Osteoblast (primary cell): ENCODE data around the gene DMD. TPM values are rescaled to one million over a fixed set of nuclear protein-coding genes. Genes with fewer than 3 reads are reported as not detected.

Experiments
- DNase-seq: peaks from one replicate; pipeline ENCODE4 v3.0.0; 2011; ENCODE audit warnings: low spot score, mixed read lengths; ENCODE audit not compliant: insufficient read length; ENCODE audit errors: missing footprints
- H2AFZ ChIP-seq: 2 replicates; pipeline ENCODE4 v1.6.0; 2011; ENCODE audit warnings: mild to moderate bottlenecking, low read length
- H3K27ac ChIP-seq: 2 replicates; pipeline ENCODE4 v1.5.1; 2011; ENCODE audit warnings: mild to moderate bottlenecking, low read depth, low read length, moderate library complexity
- H3K27me3 ChIP-seq: 2 replicates; pipeline ENCODE4 v1.6.0; 2012; ENCODE audit warnings: mild to moderate bottlenecking, control low read depth, inconsistent platforms, low read length, moderate library complexity; ENCODE audit not compliant: insufficient read depth
- H3K36me3 ChIP-seq: 2 replicates; pipeline ENCODE4 v1.5.1; 2011; ENCODE audit warnings: mild to moderate bottlenecking, low read length, control low read depth, moderate library complexity; ENCODE audit not compliant: insufficient read depth
- H3K4me1 ChIP-seq: 2 replicates; pipeline ENCODE4 v1.5.1; 2011; ENCODE audit warnings: mild to moderate bottlenecking, low read length, control low read depth, moderate library complexity; ENCODE audit not compliant: insufficient read depth
- H3K4me2 ChIP-seq: 2 replicates; pipeline ENCODE4 v1.6.0; 2011; ENCODE audit warnings: mild to moderate bottlenecking, low read length; ENCODE audit not compliant: insufficient read depth
- H3K4me3 ChIP-seq: fragments of 200-600 bp; sonication (generic); 3 replicates; pipeline ENCODE4 v1.5.1; 2012; ENCODE audit warnings: mild to moderate bottlenecking, low read length, inconsistent platforms; ENCODE audit not compliant: insufficient read depth
- H3K79me2 ChIP-seq: 2 replicates; pipeline ENCODE4 v1.6.0; 2012; ENCODE audit warnings: mild to moderate bottlenecking, low read length, control low read depth, inconsistent platforms; ENCODE audit not compliant: insufficient read depth
- H3K9me3 ChIP-seq: 2 replicates; pipeline ENCODE4 v1.5.1; 2011; ENCODE audit warnings: low read depth, low read length, control low read depth
- H4K20me1 ChIP-seq: 2 replicates; pipeline ENCODE4 v1.6.0; 2012; ENCODE audit warnings: mild to moderate bottlenecking, low read length, control low read depth; ENCODE audit not compliant: insufficient read depth
- CTCF ChIP-seq: IDR thresholded peaks from 2 replicates; pipeline ENCODE4 v1.5.1; 2011; ENCODE audit warnings: mild to moderate bottlenecking, low read depth, low read length, moderate library complexity; ENCODE audit errors: extremely low read depth
- total RNA-seq: library from RNA; depleted of rRNA; stranded (reverse); fragments of >200 nt; gene quantifications from 2 replicates; pipeline ENCODE4 v1.2.3, GENCODE V29; 2012

DMD gene
- total RNA-seq, 1 donor: 12.7 TPM

GRCh38 chrX:31546126-31546525 is 1665.2 kb downstream of the DMD start:
- peaks cover 18% of the 10 kb centered on the region for H3K4me1 ChIP-seq
- H3K36me3 ChIP-seq: no peaks in the 10 kb centered on the region
- no peak for TF ChIP-seq CTCF
- peak overlapping the region; percentile 29 for H3K27ac ChIP-seq
- H2AFZ ChIP-seq: peak overlapping the region; percentile 6
- no peaks in the 10 kb centered on the region for H3K27me3 ChIP-seq
- H3K79me2 ChIP-seq: no peaks in the 10 kb centered on the region
- no peaks in the 10 kb centered on the region for H3K9me3 ChIP-seq
- no peaks in the 10 kb centered on the region for H4K20me1 ChIP-seq
- no peak overlapping the region for H3K4me3 ChIP-seq
- peak; percentile 41 for DNase-seq
- peak overlapping the region; percentile 34 for H3K4me2 ChIP-seq

- no peaks in the 10 kb centered on the region for H3K36me3 ChIP-seq
- H3K4me3 ChIP-seq: no peak overlapping the region
- peaks cover 18% of the 10 kb centered on the region for H3K4me1 ChIP-seq
- DNase-seq: no peak
- no peak for TF ChIP-seq CTCF
- H3K27me3 ChIP-seq: no peaks in the 10 kb centered on the region
- H3K27ac ChIP-seq: peak overlapping the region; percentile 29
- H2AFZ ChIP-seq: no peak overlapping the region
- no peaks in the 10 kb centered on the region for H3K79me2 ChIP-seq
- no peaks in the 10 kb centered on the region for H3K9me3 ChIP-seq
- H3K4me2 ChIP-seq: peak overlapping the region; percentile 34
- H4K20me1 ChIP-seq: no peaks in the 10 kb centered on the region
Measured at GRCh38 chrX:31545726-31546125, 1665.6 kb downstream of the DMD start.

GRCh38 chrX:31545191-31545590 is 1666.2 kb downstream of the DMD start:
- Histone ChIP-seq H3K79me2 (no peaks in the 10 kb centered on the region), H3K4me3 (no peak overlapping the region), H3K9me3 (no peaks in the 10 kb centered on the region), H3K27ac (no peak overlapping the region), H3K27me3 (no peaks in the 10 kb centered on the region), H3K4me2 (no peak overlapping the region), H3K36me3 (no peaks in the 10 kb centered on the region), H2AFZ (no peak overlapping the region), H3K4me1 (peaks cover 18% of the 10 kb centered on the region), H4K20me1 (no peaks in the 10 kb centered on the region)
- no peak for TF ChIP-seq CTCF
- no peak for DNase-seq

GRCh38 chrX:31543634-31544033 is 1667.7 kb downstream of the DMD start:
- H4K20me1 ChIP-seq: no peaks in the 10 kb centered on the region
- no peak overlapping the region for H3K27ac ChIP-seq
- no peak overlapping the region for H2AFZ ChIP-seq
- H3K4me3 ChIP-seq: no peak overlapping the region
- peaks cover 18% of the 10 kb centered on the region for H3K4me1 ChIP-seq
- H3K9me3 ChIP-seq: no peaks in the 10 kb centered on the region
- DNase-seq: no peak
- no peak overlapping the region for H3K4me2 ChIP-seq
- no peak for TF ChIP-seq CTCF
- H3K27me3 ChIP-seq: no peaks in the 10 kb centered on the region
- H3K79me2 ChIP-seq: no peaks in the 10 kb centered on the region
- no peaks in the 10 kb centered on the region for H3K36me3 ChIP-seq
